GM13976 (cell line): ENCODE measurements around the gene CAMP.
"Not testable (repeated sequence)": the region's sequence is repeated elsewhere in the genome, so short reads cannot be mapped to it uniquely, and the experiment has no call there.

ENCODE experiments used
- DNase-seq: peaks from one replicate; pipeline ENCODE4 v3.0.0; 2012; ENCODE audit warnings: low spot score
- CTCF ChIP-seq: IDR thresholded peaks from 2 replicates; pipeline ENCODE4 v1.5.1; 2012; ENCODE audit warnings: borderline replicate concordance, mild to moderate bottlenecking; ENCODE audit not compliant: insufficient read depth; ENCODE audit errors: extremely low read depth, missing control alignments, control extremely low read depth
- in situ Hi-C: fragments of 300-500 bp; cut with MboI; formaldehyde crosslinking; loops from one replicate; pipeline ENCODE4 v1.12.0; 2022; ENCODE audit warnings: low sequenced_read_pairs, mixed read lengths, inconsistent platforms; ENCODE audit not compliant: unreplicated experiment

Gene CAMP

GRCh38 chr3:48194446-48195071, 28.7 kb upstream of the CAMP start:
- peak; percentile 83 for TF ChIP-seq CTCF
- DNase-seq, result peak; percentile 74
- in situ Hi-C loops, result loop anchor here (10.0 kb wide), 1 partner anchor 200 kb away; no protein-coding TSS in a partner anchor

GRCh38 chr3:48196611-48197010, 26.7 kb upstream of the CAMP start:
- TF ChIP-seq CTCF, result no peak

GRCh38 chr3:48199117-48199516, 24.2 kb upstream of the CAMP start:
- in situ Hi-C loops, result loop anchor here (10.0 kb wide), 1 partner anchor 196 kb away; no protein-coding TSS in a partner anchor
- no peak for DNase-seq
- TF ChIP-seq CTCF, result no peak

More at GRCh38 chr3:48196611-48197010, 26.7 kb upstream of the CAMP start:
- in situ Hi-C loops, result loop anchor here (10.0 kb wide), 1 partner anchor 198 kb away; no protein-coding TSS in a partner anchor
- no peak for DNase-seq

GRCh38 chr3:48202632-48203031, 20.7 kb upstream of the CAMP start:
- TF ChIP-seq CTCF, result no peak

GRCh38 chr3:48208076-48208475, 15.2 kb upstream of the CAMP start:
- TF ChIP-seq CTCF, result no peak
- in situ Hi-C loops, result no loop called here
- no peak for DNase-seq

More at GRCh38 chr3:48202632-48203031, 20.7 kb upstream of the CAMP start:
- DNase-seq, result no peak
- in situ Hi-C loops, result no loop called here

GRCh38 chr3:48209445-48209844, 13.8 kb upstream of the CAMP start:
- no peak for DNase-seq
- in situ Hi-C loops, result no loop called here
- no peak for TF ChIP-seq CTCF

GRCh38 chr3:48210534-48210933, 12.8 kb upstream of the CAMP start:
- DNase-seq, in situ Hi-C loops: not testable (repeated sequence)

- in situ Hi-C loops, DNase-seq: not testable (repeated sequence)
Measured at GRCh38 chr3:48211776-48212175, 11.5 kb upstream of the CAMP start.
